ENCODE results near the gene VPS16. TPM values are rescaled to one million over a fixed set of nuclear protein-coding genes. Genes with fewer than 3 reads are reported as not detected.

The VPS16 gene
- total RNA-seq, 1 donor from 2014 or later = 32.7 TPM

GRCh38 chr20:2851086-2851485 is 10.5 kb downstream of the VPS16 start:
- Mint-ChIP-seq H3K4me3 (ENCODE audit: unreplicated experiment) (no peak overlapping the region), H3K27ac (ENCODE audit: unreplicated experiment) (no peak overlapping the region), H3K36me3 (ENCODE audit: low read depth) (no peaks in the 10 kb centered on the region), H3K27me3 (ENCODE audit: low read depth) (no peaks in the 10 kb centered on the region), H3K9me3 (ENCODE audit: low read depth) (no peaks in the 10 kb centered on the region), H3K4me1 (ENCODE audit: low read depth) (peaks cover 6% of the 10 kb centered on the region)
- DNase-seq (ENCODE audit: low spot score) = peak; percentile 47
- TF ChIP-seq CTCF (IDR thresholded peaks at IDR 0.05) = no peak

- Mint-ChIP-seq H3K27me3 (ENCODE audit: low read depth) (no peaks in the 10 kb centered on the region), H3K4me3 (ENCODE audit: unreplicated experiment) (no peak overlapping the region), H3K4me1 (ENCODE audit: low read depth) (no peaks in the 10 kb centered on the region), H3K36me3 (ENCODE audit: low read depth) (peaks cover 9% of the 10 kb centered on the region), H3K9me3 (ENCODE audit: low read depth) (no peaks in the 10 kb centered on the region), H3K27ac (ENCODE audit: unreplicated experiment) (no peak overlapping the region)
- TF ChIP-seq CTCF (IDR thresholded peaks at IDR 0.05) = no peak
- DNase-seq (ENCODE audit: low spot score) = no peak
These were observed 18.0 kb downstream of the VPS16 start for GRCh38 chr20:2858591-2858990.

- H3K4me3 Mint-ChIP-seq (ENCODE audit: unreplicated experiment) = no peak overlapping the region
- no peaks in the 10 kb centered on the region for H3K4me1 Mint-ChIP-seq (ENCODE audit: low read depth)
- no peak for TF ChIP-seq CTCF (IDR thresholded peaks at IDR 0.05)
- DNase-seq (ENCODE audit: low spot score) = no peak
- H3K27me3 Mint-ChIP-seq (ENCODE audit: low read depth) = no peaks in the 10 kb centered on the region
- no peaks in the 10 kb centered on the region for H3K9me3 Mint-ChIP-seq (ENCODE audit: low read depth)
- H3K27ac Mint-ChIP-seq (ENCODE audit: unreplicated experiment) = no peak overlapping the region
- peaks cover 11% of the 10 kb centered on the region for H3K36me3 Mint-ChIP-seq (ENCODE audit: low read depth)
These were observed 19.0 kb downstream of the VPS16 start for GRCh38 chr20:2859330-2860121.

- Mint-ChIP-seq H3K4me3 (ENCODE audit: unreplicated experiment) (no peak overlapping the region), H3K27me3 (ENCODE audit: low read depth) (no peaks in the 10 kb centered on the region), H3K36me3 (ENCODE audit: low read depth) (peaks cover 24% of the 10 kb centered on the region), H3K4me1 (ENCODE audit: low read depth) (peaks cover 5% of the 10 kb centered on the region), H3K9me3 (ENCODE audit: low read depth) (no peaks in the 10 kb centered on the region), H3K27ac (ENCODE audit: unreplicated experiment) (no peak overlapping the region)
- DNase-seq (ENCODE audit: low spot score) = no peak
- TF ChIP-seq CTCF (IDR thresholded peaks at IDR 0.05) = no peak
These were observed 24.1 kb downstream of the VPS16 start for GRCh38 chr20:2864626-2865025.

- H3K9me3 Mint-ChIP-seq (ENCODE audit: low read depth) = no peaks in the 10 kb centered on the region
- H3K36me3 Mint-ChIP-seq (ENCODE audit: low read depth) = peaks cover 24% of the 10 kb centered on the region
- TF ChIP-seq CTCF (IDR thresholded peaks at IDR 0.05) = no peak
- no peaks in the 10 kb centered on the region for H3K27me3 Mint-ChIP-seq (ENCODE audit: low read depth)
- no peak overlapping the region for H3K27ac Mint-ChIP-seq (ENCODE audit: unreplicated experiment)
- no peak for DNase-seq (ENCODE audit: low spot score)
- no peak overlapping the region for H3K4me3 Mint-ChIP-seq (ENCODE audit: unreplicated experiment)
- peaks cover 7% of the 10 kb centered on the region for H3K4me1 Mint-ChIP-seq (ENCODE audit: low read depth)
These were observed 24.6 kb downstream of the VPS16 start for GRCh38 chr20:2865101-2865500.
